ENCODE measurements around the gene TMC7. TPM values are rescaled to one million over a fixed set of nuclear protein-coding genes. Genes with fewer than 3 reads are reported as not detected.

Gene TMC7
- total and polyA plus RNA-seq, 2 of the 13 experiments (the other 11 are each of a cell fraction or from before 2014, with no cell fraction given), result 1.2 to 5.1 TPM

DNA sequence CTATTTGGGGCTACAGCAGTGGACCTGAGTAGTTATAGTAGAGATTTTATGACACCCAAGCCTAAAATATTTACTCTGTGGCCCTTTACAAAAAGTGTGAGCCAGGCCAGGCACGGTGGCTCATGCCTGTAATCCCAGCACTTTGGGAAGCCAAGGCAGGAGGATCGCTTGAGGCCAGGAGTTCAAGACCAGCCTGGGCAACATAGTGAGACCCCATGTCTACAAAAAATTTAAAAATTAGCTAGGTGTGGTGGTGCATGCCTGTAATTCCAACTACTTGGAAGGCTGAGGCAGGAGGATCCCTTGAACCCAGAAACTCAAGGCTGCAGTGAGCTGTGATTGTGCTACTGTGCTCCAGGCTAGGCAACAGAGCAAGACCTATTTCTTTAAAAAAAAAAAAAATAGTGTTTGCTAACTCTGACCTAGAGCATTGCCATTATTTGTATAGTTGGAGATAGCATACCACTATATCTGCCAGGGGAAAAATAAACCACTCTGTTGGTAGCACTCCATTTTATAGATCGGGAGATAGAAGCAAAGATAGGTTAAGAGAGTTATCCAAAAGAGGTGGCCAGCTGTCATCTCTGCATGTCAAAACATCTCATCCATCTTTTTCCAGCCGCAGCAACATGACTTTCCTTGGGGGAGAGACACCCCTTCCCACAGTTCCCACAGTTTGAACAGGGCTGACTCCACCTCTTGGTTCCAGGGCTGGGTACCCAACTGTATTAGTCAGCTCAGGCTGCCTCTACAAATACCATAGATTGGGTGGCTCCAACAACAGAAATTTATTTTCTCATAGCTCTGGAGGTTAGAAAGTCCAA lies 127.0 kb downstream of the TMC7 start (continued):
- TF ChIP-seq, protein P1, sequence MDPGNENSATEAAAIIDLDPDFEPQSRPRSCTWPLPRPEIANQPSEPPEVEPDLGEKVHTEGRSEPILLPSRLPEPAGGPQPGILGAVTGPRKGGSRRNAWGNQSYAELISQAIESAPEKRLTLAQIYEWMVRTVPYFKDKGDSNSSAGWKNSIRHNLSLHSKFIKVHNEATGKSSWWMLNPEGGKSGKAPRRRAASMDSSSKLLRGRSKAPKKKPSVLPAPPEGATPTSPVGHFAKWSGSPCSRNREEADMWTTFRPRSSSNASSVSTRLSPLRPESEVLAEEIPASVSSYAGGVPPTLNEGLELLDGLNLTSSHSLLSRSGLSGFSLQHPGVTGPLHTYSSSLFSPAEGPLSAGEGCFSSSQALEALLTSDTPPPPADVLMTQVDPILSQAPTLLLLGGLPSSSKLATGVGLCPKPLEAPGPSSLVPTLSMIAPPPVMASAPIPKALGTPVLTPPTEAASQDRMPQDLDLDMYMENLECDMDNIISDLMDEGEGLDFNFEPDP (CRISPR knock-in tag; conservative IDR thresholded peaks at IDR 0.05), result no peak
- TF ChIP-seq GABPB1 (CRISPR knock-in tag; IDR thresholded peaks at IDR 0.05), result no peak
- TF ChIP-seq, protein P2, sequence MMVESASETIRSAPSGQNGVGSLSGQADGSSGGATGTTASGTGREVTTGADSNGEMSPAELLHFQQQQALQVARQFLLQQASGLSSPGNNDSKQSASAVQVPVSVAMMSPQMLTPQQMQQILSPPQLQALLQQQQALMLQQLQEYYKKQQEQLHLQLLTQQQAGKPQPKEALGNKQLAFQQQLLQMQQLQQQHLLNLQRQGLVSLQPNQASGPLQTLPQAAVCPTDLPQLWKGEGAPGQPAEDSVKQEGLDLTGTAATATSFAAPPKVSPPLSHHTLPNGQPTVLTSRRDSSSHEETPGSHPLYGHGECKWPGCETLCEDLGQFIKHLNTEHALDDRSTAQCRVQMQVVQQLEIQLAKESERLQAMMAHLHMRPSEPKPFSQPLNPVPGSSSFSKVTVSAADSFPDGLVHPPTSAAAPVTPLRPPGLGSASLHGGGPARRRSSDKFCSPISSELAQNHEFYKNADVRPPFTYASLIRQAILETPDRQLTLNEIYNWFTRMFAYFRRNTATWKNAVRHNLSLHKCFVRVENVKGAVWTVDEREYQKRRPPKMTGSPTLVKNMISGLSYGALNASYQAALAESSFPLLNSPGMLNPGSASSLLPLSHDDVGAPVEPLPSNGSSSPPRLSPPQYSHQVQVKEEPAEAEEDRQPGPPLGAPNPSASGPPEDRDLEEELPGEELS (CRISPR knock-in tag; IDR thresholded peaks at IDR 0.05), result peak; percentile 24
- TF ChIP-seq ZNF558 (CRISPR knock-in tag; IDR thresholded peaks at IDR 0.05; ENCODE audit: borderline replicate concordance), result no peak
- TF ChIP-seq MED1 (CRISPR knock-in tag; IDR thresholded peaks at IDR 0.05), result peak; percentile 6; the same call in 1 of the 2 replicates
- TF ChIP-seq, protein P3, sequence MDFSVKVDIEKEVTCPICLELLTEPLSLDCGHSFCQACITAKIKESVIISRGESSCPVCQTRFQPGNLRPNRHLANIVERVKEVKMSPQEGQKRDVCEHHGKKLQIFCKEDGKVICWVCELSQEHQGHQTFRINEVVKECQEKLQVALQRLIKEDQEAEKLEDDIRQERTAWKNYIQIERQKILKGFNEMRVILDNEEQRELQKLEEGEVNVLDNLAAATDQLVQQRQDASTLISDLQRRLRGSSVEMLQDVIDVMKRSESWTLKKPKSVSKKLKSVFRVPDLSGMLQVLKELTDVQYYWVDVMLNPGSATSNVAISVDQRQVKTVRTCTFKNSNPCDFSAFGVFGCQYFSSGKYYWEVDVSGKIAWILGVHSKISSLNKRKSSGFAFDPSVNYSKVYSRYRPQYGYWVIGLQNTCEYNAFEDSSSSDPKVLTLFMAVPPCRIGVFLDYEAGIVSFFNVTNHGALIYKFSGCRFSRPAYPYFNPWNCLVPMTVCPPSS (IDR thresholded peaks at IDR 0.05), result no peak
- TF ChIP-seq RFXANK (CRISPR knock-in tag; IDR thresholded peaks at IDR 0.05), result 0 out of 2 replicates have a peak, but pooled peaks have one; percentile 24
- 0 out of 2 replicates have a peak, but pooled peaks have one; percentile 20 for TF ChIP-seq DPF2 (CRISPR knock-in tag; IDR thresholded peaks at IDR 0.05; ENCODE audit: borderline replicate concordance, low read depth)
- no peak for TF ChIP-seq ZNF775 (CRISPR knock-in tag; IDR thresholded peaks at IDR 0.05; ENCODE audit: borderline replicate concordance)
- TF ChIP-seq, protein P4, sequence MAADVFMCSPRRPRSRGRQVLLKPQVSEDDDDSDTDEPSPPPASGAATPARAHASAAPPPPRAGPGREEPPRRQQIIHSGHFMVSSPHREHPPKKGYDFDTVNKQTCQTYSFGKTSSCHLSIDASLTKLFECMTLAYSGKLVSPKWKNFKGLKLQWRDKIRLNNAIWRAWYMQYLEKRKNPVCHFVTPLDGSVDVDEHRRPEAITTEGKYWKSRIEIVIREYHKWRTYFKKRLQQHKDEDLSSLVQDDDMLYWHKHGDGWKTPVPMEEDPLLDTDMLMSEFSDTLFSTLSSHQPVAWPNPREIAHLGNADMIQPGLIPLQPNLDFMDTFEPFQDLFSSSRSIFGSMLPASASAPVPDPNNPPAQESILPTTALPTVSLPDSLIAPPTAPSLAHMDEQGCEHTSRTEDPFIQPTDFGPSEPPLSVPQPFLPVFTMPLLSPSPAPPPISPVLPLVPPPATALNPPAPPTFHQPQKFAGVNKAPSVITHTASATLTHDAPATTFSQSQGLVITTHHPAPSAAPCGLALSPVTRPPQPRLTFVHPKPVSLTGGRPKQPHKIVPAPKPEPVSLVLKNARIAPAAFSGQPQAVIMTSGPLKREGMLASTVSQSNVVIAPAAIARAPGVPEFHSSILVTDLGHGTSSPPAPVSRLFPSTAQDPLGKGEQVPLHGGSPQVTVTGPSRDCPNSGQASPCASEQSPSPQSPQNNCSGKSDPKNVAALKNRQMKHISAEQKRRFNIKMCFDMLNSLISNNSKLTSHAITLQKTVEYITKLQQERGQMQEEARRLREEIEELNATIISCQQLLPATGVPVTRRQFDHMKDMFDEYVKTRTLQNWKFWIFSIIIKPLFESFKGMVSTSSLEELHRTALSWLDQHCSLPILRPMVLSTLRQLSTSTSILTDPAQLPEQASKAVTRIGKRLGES (CRISPR knock-in tag; IDR thresholded peaks at IDR 0.05; ENCODE audit: borderline replicate concordance), result 0 out of 2 replicates have a peak, but pooled peaks have one; percentile 29
- TF ChIP-seq NCOA2 (CRISPR knock-in tag; IDR thresholded peaks at IDR 0.05), result 0 out of 2 replicates have a peak, but pooled peaks have one; percentile 13
- no peak for TF ChIP-seq PHB2 (IDR thresholded peaks at IDR 0.05; ENCODE audit: partially characterized antibody)
- TF ChIP-seq TCF12 (IDR thresholded peaks at IDR 0.05), result no peak
- TF ChIP-seq TCF12 (CRISPR knock-in tag; IDR thresholded peaks at IDR 0.05), result no peak
- TF ChIP-seq, protein P5, sequence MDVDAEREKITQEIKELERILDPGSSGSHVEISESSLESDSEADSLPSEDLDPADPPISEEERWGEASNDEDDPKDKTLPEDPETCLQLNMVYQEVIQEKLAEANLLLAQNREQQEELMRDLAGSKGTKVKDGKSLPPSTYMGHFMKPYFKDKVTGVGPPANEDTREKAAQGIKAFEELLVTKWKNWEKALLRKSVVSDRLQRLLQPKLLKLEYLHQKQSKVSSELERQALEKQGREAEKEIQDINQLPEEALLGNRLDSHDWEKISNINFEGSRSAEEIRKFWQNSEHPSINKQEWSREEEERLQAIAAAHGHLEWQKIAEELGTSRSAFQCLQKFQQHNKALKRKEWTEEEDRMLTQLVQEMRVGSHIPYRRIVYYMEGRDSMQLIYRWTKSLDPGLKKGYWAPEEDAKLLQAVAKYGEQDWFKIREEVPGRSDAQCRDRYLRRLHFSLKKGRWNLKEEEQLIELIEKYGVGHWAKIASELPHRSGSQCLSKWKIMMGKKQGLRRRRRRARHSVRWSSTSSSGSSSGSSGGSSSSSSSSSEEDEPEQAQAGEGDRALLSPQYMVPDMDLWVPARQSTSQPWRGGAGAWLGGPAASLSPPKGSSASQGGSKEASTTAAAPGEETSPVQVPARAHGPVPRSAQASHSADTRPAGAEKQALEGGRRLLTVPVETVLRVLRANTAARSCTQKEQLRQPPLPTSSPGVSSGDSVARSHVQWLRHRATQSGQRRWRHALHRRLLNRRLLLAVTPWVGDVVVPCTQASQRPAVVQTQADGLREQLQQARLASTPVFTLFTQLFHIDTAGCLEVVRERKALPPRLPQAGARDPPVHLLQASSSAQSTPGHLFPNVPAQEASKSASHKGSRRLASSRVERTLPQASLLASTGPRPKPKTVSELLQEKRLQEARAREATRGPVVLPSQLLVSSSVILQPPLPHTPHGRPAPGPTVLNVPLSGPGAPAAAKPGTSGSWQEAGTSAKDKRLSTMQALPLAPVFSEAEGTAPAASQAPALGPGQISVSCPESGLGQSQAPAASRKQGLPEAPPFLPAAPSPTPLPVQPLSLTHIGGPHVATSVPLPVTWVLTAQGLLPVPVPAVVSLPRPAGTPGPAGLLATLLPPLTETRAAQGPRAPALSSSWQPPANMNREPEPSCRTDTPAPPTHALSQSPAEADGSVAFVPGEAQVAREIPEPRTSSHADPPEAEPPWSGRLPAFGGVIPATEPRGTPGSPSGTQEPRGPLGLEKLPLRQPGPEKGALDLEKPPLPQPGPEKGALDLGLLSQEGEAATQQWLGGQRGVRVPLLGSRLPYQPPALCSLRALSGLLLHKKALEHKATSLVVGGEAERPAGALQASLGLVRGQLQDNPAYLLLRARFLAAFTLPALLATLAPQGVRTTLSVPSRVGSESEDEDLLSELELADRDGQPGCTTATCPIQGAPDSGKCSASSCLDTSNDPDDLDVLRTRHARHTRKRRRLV (CRISPR knock-in tag; IDR thresholded peaks at IDR 0.05), result no peak
- 0 out of 2 replicates have a peak, but pooled peaks have one; percentile 35 for TF ChIP-seq KLF12 (CRISPR knock-in tag; IDR thresholded peaks at IDR 0.05; ENCODE audit: borderline replicate concordance)
